Endothelial cell of umbilical vein (primary cell): ENCODE measurements around the gene SLCO4C1. TPM values are rescaled to one million over a fixed set of nuclear protein-coding genes. Genes with fewer than 3 reads are reported as not detected.

Experiments used
- BruUV-seq: library from RNA; stranded (reverse); fragments of 400-500 nt; replicated peaks from 2 replicates; lab custom pipeline; 2021; lab: Mats Ljungman, UMichigan
- CTCF ChIA-PET: fragments of 300-600, 350-600 bp; sonication (Branson Sonifier 250); formaldehyde crosslinking; loops from one replicate; lab custom pipeline; 2021; ENCODE audit warnings: antibody characterized with exemption, inconsistent platforms; lab: Charles Lee
- POLR2A ChIA-PET: fragments of 300-600, 350-600 bp; sonication (Branson Sonifier 250); formaldehyde crosslinking; loops from one replicate; lab custom pipeline; 2021; ENCODE audit warnings: antibody characterized with exemption, inconsistent platforms; lab: Charles Lee
- DNase-seq: peaks from one replicate; pipeline ENCODE4 v3.0.0-alpha.2; 2011; ENCODE audit warnings: low read depth, low spot score
- FAIRE-seq: peaks from 2 replicates; lab custom pipeline; 2011; peaks lifted over from hg19 to GRCh38; lab: Jason Lieb, UNC
- H2AFZ ChIP-seq: 2 replicates; pipeline ENCODE4 v1.6.0; 2012; ENCODE audit warnings: low read depth, low read length, control low read depth, inconsistent platforms
- H3K27ac ChIP-seq: 2 replicates; pipeline ENCODE4 v1.5.1; 2011; ENCODE audit warnings: low read depth, mild to moderate bottlenecking, control low read depth, low read length, moderate library complexity; ENCODE audit not compliant: insufficient read depth
- H3K27me3 ChIP-seq, 2 experiments: 2 replicates each; pipeline versions ENCODE4 v1.6.0 to v1.6.1; 2011; ENCODE audit warnings: low read length in 2 of 2, mixed read lengths in 1 of 2; ENCODE audit not compliant: control insufficient read depth in 2 of 2, insufficient read depth in 2 of 2
- H3K36me3 ChIP-seq, 2 experiments: 2 replicates in 1 of 2; 3 replicates in 1 of 2; pipeline ENCODE4 v1.5.1; 2011; ENCODE audit warnings: low read length in 2 of 2, mild to moderate bottlenecking in 1 of 2, moderate library complexity in 1 of 2; ENCODE audit not compliant: control insufficient read depth in 2 of 2, insufficient read depth in 2 of 2; ENCODE audit errors: extremely low read depth in 1 of 2
- H3K4me1 ChIP-seq: 3 replicates; pipeline ENCODE4 v1.5.1; 2011; ENCODE audit warnings: mild to moderate bottlenecking, low read length; ENCODE audit not compliant: control insufficient read depth, insufficient read depth; ENCODE audit errors: extremely low read depth
- H3K4me2 ChIP-seq: 2 replicates; pipeline ENCODE4 v1.6.1; 2011; ENCODE audit warnings: low read length, control low read depth, mixed read lengths; ENCODE audit not compliant: insufficient read depth
- H3K4me3 ChIP-seq, 3 experiments: fragments of 200-600 bp in 1 of 3; sonication (generic), shearing (Covaris generic) in 1 of 3; replicated peaks in 1 of 3; 2 replicates each; pipeline ENCODE4 v1.5.1; 2011 to 2016; ENCODE audit warnings: control low read depth in 3 of 3, low read length in 3 of 3, mild to moderate bottlenecking in 2 of 3, inconsistent platforms in 1 of 3, low read depth in 1 of 3, moderate library complexity in 1 of 3; ENCODE audit not compliant: insufficient read depth in 1 of 3
- H3K79me2 ChIP-seq: 2 replicates; pipeline ENCODE4 v1.6.0; 2012; ENCODE audit warnings: low read length, inconsistent platforms; ENCODE audit not compliant: control insufficient read depth, insufficient read depth
- H3K9ac ChIP-seq: replicated peaks from 2 replicates; pipeline ENCODE3; 2011; ENCODE audit warnings: low read length, control low read depth; ENCODE audit not compliant: insufficient read depth; ENCODE audit errors: extremely low read depth
- H3K9me1 ChIP-seq: replicated peaks from 3 replicates; pipeline ENCODE4 v1.6.0; 2011; ENCODE audit warnings: mild to moderate bottlenecking, low read length; ENCODE audit not compliant: control insufficient read depth, insufficient read depth; ENCODE audit errors: extremely low read depth
- H3K9me3 ChIP-seq: replicated peaks from 2 replicates; pipeline ENCODE4 v1.5.1; 2012; ENCODE audit warnings: low read length, inconsistent platforms; ENCODE audit not compliant: control insufficient read depth, insufficient read depth
- H4K20me1 ChIP-seq: replicated peaks from 2 replicates; pipeline ENCODE3; 2011; ENCODE audit warnings: mild to moderate bottlenecking, low read length; ENCODE audit not compliant: control insufficient read depth, insufficient read depth; ENCODE audit errors: extremely low read depth
- FOS ChIP-seq: IDR thresholded peaks from 2 replicates; pipeline ENCODE4 v1.6.1; 2011; ENCODE audit warnings: mild to moderate bottlenecking, low read length, moderate library complexity, borderline replicate concordance; ENCODE audit not compliant: insufficient read depth
- GATA2 ChIP-seq: IDR thresholded peaks from 2 replicates; pipeline ENCODE4 v1.7.0; 2011; ENCODE audit warnings: low read depth, mild to moderate bottlenecking, moderate library complexity, mixed read lengths, low read length; ENCODE audit not compliant: insufficient read length, insufficient read depth
- MAX ChIP-seq: IDR thresholded peaks from 2 replicates; pipeline ENCODE4 v1.6.1; 2011; ENCODE audit not compliant: insufficient read depth, insufficient read length
- POLR2A ChIP-seq: IDR thresholded peaks from 2 replicates; pipeline ENCODE4 v1.6.1; 2012; ENCODE audit warnings: low read depth, mild to moderate bottlenecking, control low read depth, low read length
- POLR2AphosphoS5 ChIP-seq: IDR thresholded peaks from 2 replicates; pipeline ENCODE4 v1.6.1; 2012; ENCODE audit warnings: low read depth, mild to moderate bottlenecking, control low read depth, low read length, moderate library complexity; ENCODE audit not compliant: insufficient read depth
- dilution Hi-C: fragments of 300-500 bp; cut with MboI; formaldehyde crosslinking; loops from one replicate; pipeline ENCODE4 v1.15.0; 2019; ENCODE audit warnings: low sequenced_read_pairs; ENCODE audit not compliant: extremely low pct_ligation_motif_present
- intact Hi-C: fragments of 100-400 bp; cut with micrococcal nuclease; formaldehyde crosslinking; loops from one replicate; pipeline ENCODE4 v1.10.0; 2022
- polyA plus RNA-seq, 4 experiments: library from polyadenylated mRNA; depleted of rRNA in 3 of 4; stranded (reverse) in 3 of 4; unstranded in 1 of 4; fragments of >200 nt; gene quantifications; 2 replicates each; pipeline versions ENCODE4 v1.2.1 to v1.2.3, GENCODE V29; 2011 to 2012; ENCODE audit warnings: missing spikeins in 1 of 4
- total RNA-seq: library from RNA; stranded (reverse); gene quantifications from 2 replicates; pipeline ENCODE4 v1.2.3, GENCODE V29; 2021

The SLCO4C1 gene
- total and polyA plus RNA-seq, 2 donors (not counting 3 experiments of a cell fraction or from before 2014, with no cell fraction given): 0.03 TPM; not detected in 1

- H3K36me3 ChIP-seq: no peaks in the 10 kb centered on the region
- H3K9me1 ChIP-seq: no peaks in the 10 kb centered on the region
- DNase-seq: no peak
- ChIA-PET POLR2A (no interaction called here), CTCF (no interaction called here)
- BruUV-seq: no TSS peak
- no peaks in the 10 kb centered on the region for H3K27me3 ChIP-seq
- H3K4me3 ChIP-seq: no peak overlapping the region
- H4K20me1 ChIP-seq: no peaks in the 10 kb centered on the region
- H3K4me1 ChIP-seq: no peaks in the 10 kb centered on the region
- no peak overlapping the region for H3K9ac ChIP-seq
- intact Hi-C loops: loop anchor here (2.0 kb wide), 1 partner anchor 280 kb away; no protein-coding TSS in a partner anchor
- H3K79me2 ChIP-seq: no peaks in the 10 kb centered on the region
- H2AFZ ChIP-seq: no peak overlapping the region
- TF ChIP-seq POLR2AphosphoS5: no peak
- no peak for TF ChIP-seq FOS
- no peak for FAIRE-seq
- dilution Hi-C loops: no loop called here
- no peak overlapping the region for H3K4me2 ChIP-seq
- H3K27ac ChIP-seq: no peak overlapping the region
- H3K9me3 ChIP-seq: no peaks in the 10 kb centered on the region
Measured at GRCh38 chr5:102222772-102223171, 73.3 kb downstream of the SLCO4C1 start.

- no TSS peak for BruUV-seq
- Histone ChIP-seq H3K4me2 (no peak overlapping the region), H3K79me2 (no peaks in the 10 kb centered on the region), H3K9ac (no peak overlapping the region), H3K27ac (no peak overlapping the region), H3K9me3 (no peaks in the 10 kb centered on the region), H4K20me1 (no peaks in the 10 kb centered on the region), H3K27me3 (no peaks in the 10 kb centered on the region), H3K36me3 (no peaks in the 10 kb centered on the region), H3K4me3 (no peak overlapping the region), H3K9me1 (no peaks in the 10 kb centered on the region), H3K4me1 (no peaks in the 10 kb centered on the region), H2AFZ (no peak overlapping the region)
- FAIRE-seq (no peak), DNase-seq (no peak)
- CTCF ChIA-PET: no interaction called here
- POLR2A ChIA-PET: no interaction called here
- dilution Hi-C loops (no loop called here), intact Hi-C loops (loop anchor here (2.0 kb wide), 1 partner anchor 279 kb away; no protein-coding TSS in a partner anchor)
- TF ChIP-seq GATA2 (no peak), POLR2AphosphoS5 (no peak), MAX (no peak), POLR2A (no peak), FOS (no peak)
Measured at GRCh38 chr5:102221949-102222348, 74.1 kb downstream of the SLCO4C1 start.
